22Rv1 (cell line): Measurements from ENCODE around the gene GRAMD4.

Experiments
- ZFX ChIP-seq: fragments of 450-650 bp; IDR thresholded peaks from 2 replicates; pipeline ENCODE4 v1.6.1; 2017; ENCODE audit warnings: antibody characterized with exemption, borderline replicate concordance
- TF ChIP-seq, protein P1 (sequence below): fragments of 450-650 bp; IDR thresholded peaks from 2 replicates; pipeline ENCODE4 v1.5.1; 2017; ENCODE audit warnings: mild to moderate bottlenecking

DNA sequence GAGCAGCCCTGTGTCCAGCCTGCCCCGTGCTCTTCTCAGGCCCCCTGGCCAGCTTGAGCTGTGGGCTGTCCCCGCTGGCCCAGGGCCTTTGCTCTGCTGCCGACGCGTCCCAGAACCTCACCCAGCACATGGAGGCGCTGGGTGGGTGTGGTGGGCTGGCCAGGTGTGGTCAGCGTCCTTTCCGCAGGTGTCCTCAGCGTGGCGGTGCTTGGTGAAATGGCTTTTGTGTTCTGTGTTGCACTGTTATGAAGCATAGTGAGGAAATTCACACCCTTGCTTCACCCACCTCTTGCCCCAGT is 37.4 kb downstream of the GRAMD4 start:
- TF ChIP-seq, protein P1, sequence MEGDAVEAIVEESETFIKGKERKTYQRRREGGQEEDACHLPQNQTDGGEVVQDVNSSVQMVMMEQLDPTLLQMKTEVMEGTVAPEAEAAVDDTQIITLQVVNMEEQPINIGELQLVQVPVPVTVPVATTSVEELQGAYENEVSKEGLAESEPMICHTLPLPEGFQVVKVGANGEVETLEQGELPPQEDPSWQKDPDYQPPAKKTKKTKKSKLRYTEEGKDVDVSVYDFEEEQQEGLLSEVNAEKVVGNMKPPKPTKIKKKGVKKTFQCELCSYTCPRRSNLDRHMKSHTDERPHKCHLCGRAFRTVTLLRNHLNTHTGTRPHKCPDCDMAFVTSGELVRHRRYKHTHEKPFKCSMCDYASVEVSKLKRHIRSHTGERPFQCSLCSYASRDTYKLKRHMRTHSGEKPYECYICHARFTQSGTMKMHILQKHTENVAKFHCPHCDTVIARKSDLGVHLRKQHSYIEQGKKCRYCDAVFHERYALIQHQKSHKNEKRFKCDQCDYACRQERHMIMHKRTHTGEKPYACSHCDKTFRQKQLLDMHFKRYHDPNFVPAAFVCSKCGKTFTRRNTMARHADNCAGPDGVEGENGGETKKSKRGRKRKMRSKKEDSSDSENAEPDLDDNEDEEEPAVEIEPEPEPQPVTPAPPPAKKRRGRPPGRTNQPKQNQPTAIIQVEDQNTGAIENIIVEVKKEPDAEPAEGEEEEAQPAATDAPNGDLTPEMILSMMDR, result no peak
- TF ChIP-seq ZFX, result no peak
